ENCODE measurements around the gene LIAS.
"Not testable (repeated sequence)": the region's sequence is repeated elsewhere in the genome, so short reads cannot be mapped to it uniquely, and the experiment has no call there.

LIAS gene

GRCh38 chr4:39452153-39452859 is 6.5 kb upstream of the LIAS start:
- intact Hi-C loops (cut with DNase I) = loop anchor here (10.0 kb wide), 2 partner anchors 88 to 548 kb away; partner anchors contain the start of gene RFC1
- DNase-seq = no peak

- no peak for DNase-seq
Measured at GRCh38 chr4:39452860-39453587, 5.8 kb upstream of the LIAS start.

GRCh38 chr4:39453738-39454137 is 5.1 kb upstream of the LIAS start:
- intact Hi-C loops (cut with DNase I) = loop anchor here (10.0 kb wide), 2 partner anchors 89 to 549 kb away; partner anchors contain the start of gene RFC1
- no peak for DNase-seq

More at GRCh38 chr4:39452860-39453587, 5.8 kb upstream of the LIAS start:
- intact Hi-C loops (cut with DNase I) = loop anchor here (10.0 kb wide), 2 partner anchors 88 to 548 kb away; partner anchors contain the start of gene RFC1

GRCh38 chr4:39455486-39455885 is 3.4 kb upstream of the LIAS start:
- intact Hi-C loops (cut with DNase I) = loop anchor here (10.0 kb wide), 2 partner anchors 91 to 551 kb away; partner anchors contain the start of gene RFC1
- DNase-seq = no peak

- intact Hi-C loops (cut with DNase I) = loop anchor here (10.0 kb wide), 2 partner anchors 92 to 552 kb away; partner anchors contain the start of gene RFC1
Measured at GRCh38 chr4:39456946-39457763, 1.7 kb upstream of the LIAS start.

GRCh38 chr4:39458161-39458504 is 723 bp upstream of the LIAS start:
- intact Hi-C loops (cut with DNase I) = loop anchor here (10.0 kb wide), 2 partner anchors 93 to 553 kb away; partner anchors contain the start of gene RFC1
- not testable (repeated sequence) for DNase-seq

More at GRCh38 chr4:39456946-39457763, 1.7 kb upstream of the LIAS start:
- DNase-seq = no peak

GRCh38 chr4:39464886-39465501 is 6.1 kb downstream of the LIAS start:
- no peak for DNase-seq
- intact Hi-C loops (cut with DNase I) = loop anchor here (5.0 kb wide), 1 partner anchor 172 kb away; the partner anchor contains the start of gene SMIM14

- intact Hi-C loops (cut with DNase I) = loop anchor here (5.0 kb wide), 1 partner anchor 171 kb away; the partner anchor contains the start of gene SMIM14
Measured at GRCh38 chr4:39466747-39467146, 7.9 kb downstream of the LIAS start.

GRCh38 chr4:39467464-39467863 is 8.6 kb downstream of the LIAS start:
- no peak for DNase-seq
- intact Hi-C loops (cut with DNase I) = loop anchor here (5.0 kb wide), 1 partner anchor 170 kb away; the partner anchor contains the start of gene SMIM14

More at GRCh38 chr4:39466747-39467146, 7.9 kb downstream of the LIAS start:
- no peak for DNase-seq

- intact Hi-C loops (cut with DNase I) = loop anchor here (5.0 kb wide), 2 partner anchors 168 to 508 kb away; partner anchors contain the start of genes PDS5A and SMIM14
- DNase-seq = peak in 18 of 42 donors; percentile 12 to 64 (median 40)
Measured at GRCh38 chr4:39469429-39470077, 10.7 kb downstream of the LIAS start.

- intact Hi-C loops (cut with DNase I) = loop anchor here (5.0 kb wide), 1 partner anchor 507 kb away; the partner anchor contains the start of gene PDS5A
- no peak for DNase-seq
Measured at GRCh38 chr4:39470402-39470801, 11.5 kb downstream of the LIAS start.

GRCh38 chr4:39472396-39472795 is 13.5 kb downstream of the LIAS start:
- intact Hi-C loops (cut with DNase I) = loop anchor here (5.0 kb wide), 1 partner anchor 505 kb away; the partner anchor contains the start of gene PDS5A

GRCh38 chr4:39476187-39476895 is 17.5 kb downstream of the LIAS start:
- DNase-seq = peak in 1 of 42 donors; percentile 18

More at GRCh38 chr4:39472396-39472795, 13.5 kb downstream of the LIAS start:
- DNase-seq = no peak

GRCh38 chr4:39480251-39480650 is 21.4 kb downstream of the LIAS start:
- intact Hi-C loops (cut with DNase I) = no loop called here
- no peak for DNase-seq

More at GRCh38 chr4:39476187-39476895, 17.5 kb downstream of the LIAS start:
- intact Hi-C loops (cut with DNase I) = no loop called here

GRCh38 chr4:39480902-39481695 is 22.2 kb downstream of the LIAS start:
- no peak for DNase-seq
- intact Hi-C loops (cut with DNase I) = no loop called here

GRCh38 chr4:39484582-39485272 is 25.9 kb downstream of the LIAS start:
- no peak for DNase-seq
- intact Hi-C loops (cut with DNase I) = no loop called here

Measured in head of caudate nucleus (tissue), 42 donors.